GM18519 (cell line): ENCODE data around the gene TOM1.

ENCODE experiments used
- ATAC-seq: cut with Tn5 transposase; IDR thresholded peaks from one replicate; pipeline ENCODE4 v1.9.1; 2021; ENCODE audit warnings: mild to moderate bottlenecking, moderate library complexity; ENCODE audit not compliant: unreplicated experiment, low FRiP score

TOM1 gene

GRCh38 chr22:35343664-35344550 is 44.2 kb downstream of the TOM1 start:
- no peak for ATAC-seq

- ATAC-seq = no peak
Measured at GRCh38 chr22:35344956-35345690, 45.4 kb downstream of the TOM1 start.

GRCh38 chr22:35345808-35346505 is 46.3 kb downstream of the TOM1 start:
- ATAC-seq = no peak

GRCh38 chr22:35346596-35347220 is 47.0 kb downstream of the TOM1 start:
- no peak for ATAC-seq

GRCh38 chr22:35347462-35347861 is 47.8 kb downstream of the TOM1 start:
- no peak for ATAC-seq

GRCh38 chr22:35348026-35348590 is 48.4 kb downstream of the TOM1 start:
- ATAC-seq = no peak

- ATAC-seq = no peak
Measured at GRCh38 chr22:35348703-35349102, 49.0 kb downstream of the TOM1 start.

GRCh38 chr22:35349368-35349703 is 49.6 kb downstream of the TOM1 start:
- ATAC-seq = no peak

- no peak for ATAC-seq
Measured at GRCh38 chr22:35349704-35350538, 50.2 kb downstream of the TOM1 start.

- peak; percentile 52 for ATAC-seq
Measured at GRCh38 chr22:35350539-35351503, 51.1 kb downstream of the TOM1 start.

GRCh38 chr22:35352214-35353111 is 52.8 kb downstream of the TOM1 start:
- no peak for ATAC-seq

- no peak for ATAC-seq
Measured at GRCh38 chr22:35353318-35353717, 53.6 kb downstream of the TOM1 start.

GRCh38 chr22:35354068-35354467 is 54.4 kb downstream of the TOM1 start:
- ATAC-seq = no peak

GRCh38 chr22:35357883-35358621 is 58.4 kb downstream of the TOM1 start:
- no peak for ATAC-seq

- ATAC-seq = no peak
Measured at GRCh38 chr22:35359380-35360065, 59.8 kb downstream of the TOM1 start.

GRCh38 chr22:35361001-35361558 is 61.4 kb downstream of the TOM1 start:
- no peak for ATAC-seq
